Measurements from ENCODE around the gene IFT43. TPM values are rescaled to one million over a fixed set of nuclear protein-coding genes. Genes with fewer than 3 reads are reported as not detected.

IFT43 gene
- total and polyA plus RNA-seq, 10 of the 15 experiments (the other 5 are each of a cell fraction or from before 2014, with no cell fraction given), result 8.2 to 24.8 (median 14.0) TPM

GRCh38 chr14:76080025-76080424 lies 94.5 kb downstream of the IFT43 start (continued):
- TF ChIP-seq ZBTB40 (IDR thresholded peaks at IDR 0.05; ENCODE audit: borderline replicate concordance), result no peak
- TF ChIP-seq MLLT1 (IDR thresholded peaks at IDR 0.05), result no peak
- TF ChIP-seq YBX1 (IDR thresholded peaks at IDR 0.05), result no peak
- TF ChIP-seq ZNF207 (IDR thresholded peaks at IDR 0.05; ENCODE audit: borderline replicate concordance), result no peak
- TF ChIP-seq NFYB (IDR thresholded peaks at IDR 0.05; ENCODE audit: insufficient read depth, low read depth, low read length), result no peak
- TF ChIP-seq IKZF2 (IDR thresholded peaks at IDR 0.05), result no peak
- TF ChIP-seq ZSCAN29 (IDR thresholded peaks at IDR 0.05), result no peak
- no peak for TF ChIP-seq SMAD5 (IDR thresholded peaks at IDR 0.05; ENCODE audit: low read depth)
- no peak for TF ChIP-seq NR2C2 (IDR thresholded peaks at IDR 0.05; ENCODE audit: borderline replicate concordance, control insufficient read depth, insufficient read length, low read depth)
- no peak for TF ChIP-seq ZNF384 (IDR thresholded peaks at IDR 0.05; ENCODE audit: borderline replicate concordance, low read depth, low read length)
- no peak for TF ChIP-seq EGR1 (IDR thresholded peaks at IDR 0.05; ENCODE audit: borderline replicate concordance in 1 of 2, low read depth in 2 of 2, low read length in 2 of 2)
